ENCODE measurements around the gene IYD.
"Not testable (repeated sequence)": the region's sequence is repeated elsewhere in the genome, so short reads cannot be mapped to it uniquely, and the experiment has no call there.

The IYD gene

DNA sequence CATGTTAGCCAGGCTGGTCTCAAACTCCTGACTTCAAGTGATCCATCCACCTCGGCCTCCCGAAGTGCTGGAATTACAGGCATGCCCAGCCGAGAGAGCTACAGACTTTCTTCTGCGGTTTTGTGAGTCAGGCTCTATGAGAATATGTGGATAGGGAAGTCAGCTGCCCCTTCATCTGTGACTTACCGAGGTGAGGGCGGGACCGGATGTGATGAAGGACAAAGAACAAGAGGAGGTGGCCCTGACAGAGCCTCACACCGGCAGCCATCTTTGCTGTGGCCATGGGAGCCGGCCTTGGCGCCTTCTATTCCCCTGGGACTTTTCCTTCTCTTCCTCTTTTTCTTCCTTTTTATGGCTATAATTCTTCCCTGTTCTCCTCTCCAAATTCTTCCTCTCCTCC lies 67.0 kb downstream of the IYD start:
- no peak for DNase-seq

DNA sequence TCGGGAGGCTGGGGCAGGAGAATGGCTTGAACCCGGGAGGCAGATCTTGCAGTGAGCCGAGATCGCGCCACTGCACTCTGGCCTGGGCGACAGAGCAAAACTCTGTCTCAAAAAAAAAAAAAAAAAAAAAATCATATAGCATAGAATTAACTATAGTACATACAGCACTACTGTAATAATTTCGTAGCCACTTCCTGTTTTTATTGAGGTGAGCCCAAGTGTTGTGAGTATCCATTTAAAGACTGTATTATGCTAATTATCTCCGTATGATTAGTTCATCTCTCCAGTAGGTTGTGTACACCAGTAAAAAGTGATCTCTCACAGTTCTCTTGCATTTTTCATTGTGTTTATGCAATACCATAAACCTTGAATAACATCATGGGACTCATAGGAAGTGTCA lies 70.6 kb downstream of the IYD start:
- no peak for DNase-seq

DNA sequence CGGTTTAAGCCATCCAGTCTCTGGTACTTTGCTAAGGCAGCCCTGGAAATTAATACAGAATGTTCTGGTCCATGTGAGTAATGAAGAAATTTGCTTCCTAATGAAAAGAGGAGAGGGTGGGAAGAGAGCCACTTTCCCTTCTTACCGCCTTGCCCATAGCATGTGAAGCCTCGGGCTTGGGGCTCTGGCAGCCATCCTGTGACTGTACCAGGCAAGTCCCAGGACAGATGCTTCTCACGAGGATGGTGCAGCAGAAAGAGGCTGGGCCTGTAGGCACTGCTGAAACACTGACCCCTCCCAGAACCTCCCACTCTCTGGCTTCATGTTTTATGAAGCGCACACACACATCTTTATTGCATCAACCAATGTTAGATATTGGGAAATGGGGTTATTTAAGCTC lies 74.8 kb downstream of the IYD start:
- DNase-seq: no peak

DNA sequence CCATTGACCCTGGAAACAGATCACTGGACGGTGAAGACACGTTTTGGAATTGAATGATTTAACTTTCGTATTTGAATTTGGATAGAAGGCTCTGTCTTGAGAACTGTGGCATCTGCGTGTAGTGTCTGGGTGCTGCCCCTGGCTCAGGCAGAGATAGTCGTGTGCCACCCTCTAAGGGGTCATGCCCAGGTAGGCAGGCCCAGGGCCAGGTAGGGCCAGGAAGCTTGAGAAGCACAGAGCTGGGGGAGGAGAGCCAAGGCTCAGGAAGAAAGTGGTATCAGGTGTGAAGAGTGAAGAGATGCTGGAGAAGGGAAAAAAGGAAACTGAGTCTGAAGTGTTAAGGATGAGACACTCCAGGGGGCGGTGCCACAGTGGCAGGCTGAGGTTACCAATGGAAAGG lies 75.5 kb downstream of the IYD start:
- DNase-seq: no peak

DNA sequence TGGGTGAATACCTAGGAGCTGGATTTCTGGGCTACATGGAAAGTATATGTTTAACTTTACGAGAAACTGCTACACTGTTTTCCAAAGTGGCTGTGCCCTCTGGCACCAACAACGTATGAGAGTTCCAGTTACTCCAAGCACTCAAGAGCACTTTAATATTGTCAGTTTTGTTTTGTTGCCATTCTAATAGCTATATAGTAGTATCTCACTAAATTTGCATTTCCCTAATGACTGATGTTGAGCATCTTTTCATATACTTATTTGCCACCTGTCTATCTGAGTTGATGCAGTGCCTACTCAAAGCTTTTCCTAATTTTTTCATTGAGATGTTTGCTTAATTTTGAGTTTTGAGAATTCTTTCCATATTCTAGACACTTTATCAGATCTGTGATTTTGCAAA lies 76.7 kb downstream of the IYD start:
- no peak for DNase-seq

DNA sequence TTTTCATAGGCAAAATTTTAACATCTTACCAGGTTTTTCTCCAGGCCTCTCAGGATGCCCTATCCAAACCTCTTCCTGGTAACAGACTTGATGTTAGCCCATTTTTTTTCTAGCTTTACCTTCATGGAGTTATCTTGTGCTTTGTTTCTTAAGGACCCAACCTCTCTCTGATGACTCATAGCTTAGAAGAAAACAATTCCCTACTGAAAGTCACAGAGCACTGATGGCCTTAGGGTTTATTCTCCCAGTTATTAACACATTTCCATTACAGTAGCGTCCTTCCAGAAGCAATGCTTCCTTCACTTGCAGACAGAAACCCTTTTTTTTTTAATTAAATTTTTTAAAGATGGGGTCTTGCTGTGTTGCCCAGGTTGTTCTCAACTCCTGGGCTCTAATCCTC lies 79.4 kb downstream of the IYD start:
- DNase-seq: no peak

DNA sequence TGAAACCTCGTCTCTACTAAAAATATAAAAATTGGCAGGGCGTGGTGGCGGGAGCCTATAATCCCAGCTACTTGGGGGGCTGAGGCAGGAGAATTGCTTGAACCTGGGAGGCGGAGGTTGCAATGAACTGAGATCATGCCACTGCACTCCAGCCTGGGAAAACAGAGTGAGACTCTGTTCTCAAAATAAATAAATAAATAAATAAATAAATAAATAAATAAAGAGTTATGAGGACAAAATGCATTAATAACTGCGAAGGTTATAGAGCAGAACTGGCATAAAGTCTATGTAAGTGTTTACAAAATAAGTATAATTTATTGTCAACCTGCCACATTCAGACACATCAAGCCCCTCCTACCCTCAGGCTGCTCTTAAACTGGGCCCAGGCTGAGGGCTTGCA lies 80.2 kb downstream of the IYD start:
- not testable (repeated sequence) for DNase-seq

DNA sequence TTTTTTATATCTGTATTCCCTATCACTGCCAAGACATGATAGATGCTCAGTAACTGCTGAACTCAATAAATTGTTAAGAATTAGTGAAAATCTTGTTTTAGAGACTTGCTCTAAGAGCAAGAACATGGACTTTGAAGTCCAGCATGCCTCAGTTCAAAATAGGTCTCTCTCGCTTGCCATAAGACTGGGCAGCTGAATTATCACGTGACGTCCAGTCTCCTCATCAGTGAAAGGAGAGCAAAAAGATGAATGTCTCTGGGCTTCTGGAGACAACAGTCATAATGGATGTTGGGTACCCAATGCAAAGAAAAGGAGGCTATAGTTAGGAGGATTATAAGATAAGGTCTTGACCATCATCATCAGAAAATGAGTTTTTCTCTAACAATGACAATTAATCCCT lies 82.1 kb downstream of the IYD start:
- no peak for DNase-seq

DNA sequence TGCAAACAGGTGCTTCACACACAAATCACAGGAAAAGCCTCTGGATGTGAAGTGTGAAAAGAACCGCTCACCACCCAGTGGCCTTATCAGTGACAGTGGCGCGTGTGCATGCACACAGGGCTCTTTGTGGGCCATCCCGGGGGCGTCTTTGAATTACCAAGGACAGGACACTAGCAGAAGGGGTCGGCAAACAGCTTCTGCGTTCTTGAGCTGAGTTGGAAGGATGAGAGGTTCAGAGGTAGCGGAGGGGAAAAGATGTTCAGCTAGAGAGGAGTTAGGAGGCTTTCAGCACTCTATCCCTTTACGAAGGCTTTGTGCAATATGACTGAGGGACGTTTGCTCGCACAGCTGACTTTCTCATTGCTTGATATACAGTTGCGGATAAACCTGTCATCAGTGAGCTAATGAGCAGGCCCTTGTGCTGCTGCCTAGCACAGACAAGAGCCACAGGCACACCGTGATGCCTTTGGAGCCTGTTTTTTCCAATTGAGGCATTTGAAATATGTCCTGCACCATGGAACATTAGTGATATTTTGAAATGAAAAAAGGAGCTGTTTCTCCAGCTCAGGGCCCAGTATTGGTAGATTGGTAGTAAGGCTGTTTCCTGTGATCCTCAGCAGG lies 83.1 kb downstream of the IYD start:
- no peak for DNase-seq

DNA sequence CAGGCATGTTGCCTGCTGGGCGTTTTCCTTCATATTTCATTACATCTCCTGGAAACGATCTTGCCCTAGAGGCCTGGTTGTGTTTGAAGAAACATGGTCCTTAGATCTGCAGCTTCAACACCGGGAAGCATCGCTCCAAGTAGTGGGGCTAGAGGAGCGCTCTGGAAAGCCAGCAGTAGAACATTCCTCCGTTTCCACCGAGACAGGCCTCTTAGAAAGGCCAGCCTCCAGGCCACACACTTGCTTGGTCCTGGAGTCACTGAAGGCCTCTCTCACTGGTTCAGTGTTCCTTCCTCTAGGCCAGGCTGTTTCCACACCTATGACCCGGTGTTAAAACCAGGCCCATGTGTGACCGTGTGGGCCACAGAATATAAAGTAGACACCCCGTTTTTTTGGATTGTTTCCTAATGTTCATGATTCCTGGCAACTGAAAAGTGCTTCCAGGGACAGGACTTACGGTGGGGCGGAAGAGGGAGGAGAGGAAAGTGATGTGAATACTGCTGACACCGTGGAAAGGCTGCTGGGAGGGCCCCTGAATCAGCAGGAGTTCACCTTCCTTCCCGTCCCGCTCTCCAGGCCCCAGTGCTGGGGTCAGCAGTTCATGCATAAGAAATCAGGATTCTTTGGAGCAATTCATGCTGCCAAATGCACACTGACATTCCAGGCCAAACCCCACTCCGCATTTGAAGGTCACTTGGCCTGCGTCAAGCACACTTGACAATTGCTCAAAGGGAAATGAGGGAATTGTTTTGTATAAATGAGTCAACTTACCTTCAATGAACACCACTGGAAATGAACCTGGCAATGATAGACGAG lies 83.8 kb downstream of the IYD start:
- no peak for DNase-seq

DNA sequence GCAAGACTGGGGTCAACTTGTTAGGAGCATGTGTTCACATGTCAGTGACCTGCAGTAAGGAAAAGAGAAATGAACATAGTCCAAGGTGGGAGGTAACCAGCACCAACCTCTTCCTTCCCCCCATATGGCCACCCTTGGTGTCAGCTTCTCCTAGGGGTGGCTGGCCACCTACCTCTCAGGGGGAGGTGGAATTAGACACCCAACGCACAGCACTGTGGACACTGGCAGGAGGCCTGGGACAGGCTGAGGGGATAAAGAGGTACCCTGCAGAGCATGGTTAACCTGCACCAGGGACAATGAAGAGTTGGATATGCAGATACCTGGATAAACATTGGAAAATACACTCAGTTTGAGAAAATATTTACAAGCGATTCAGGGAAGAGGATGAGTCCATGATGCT lies 84.5 kb downstream of the IYD start:
- DNase-seq: no peak
